ENCODE data around the gene WIPF1. TPM values are rescaled to one million over a fixed set of nuclear protein-coding genes. Genes with fewer than 3 reads are reported as not detected.

The WIPF1 gene
- total RNA-seq, 1 donor from 2014 or later, result 107 TPM

- ATAC-seq, result no peak
These were observed 79.2 kb downstream of the WIPF1 start for GRCh38 chr2:174518395-174518794.

GRCh38 chr2:174516501-174517378, 80.9 kb downstream of the WIPF1 start:
- intact Hi-C loops (cut with DNase I), result no loop called here
- ATAC-seq, result no peak
- no peak for DNase-seq (ENCODE audit: low spot score)

More at GRCh38 chr2:174518395-174518794, 79.2 kb downstream of the WIPF1 start:
- intact Hi-C loops (cut with DNase I), result no loop called here
- no peak for DNase-seq (ENCODE audit: low spot score)

GRCh38 chr2:174512345-174512744, 85.3 kb downstream of the WIPF1 start:
- intact Hi-C loops (cut with DNase I), result no loop called here

GRCh38 chr2:174511580-174512260, 85.9 kb downstream of the WIPF1 start:
- no peak for DNase-seq (ENCODE audit: low spot score)
- intact Hi-C loops (cut with DNase I), result no loop called here
- ATAC-seq, result no peak

More at GRCh38 chr2:174512345-174512744, 85.3 kb downstream of the WIPF1 start:
- DNase-seq (ENCODE audit: low spot score) (no peak), ATAC-seq (no peak)

- DNase-seq (ENCODE audit: low spot score) (no peak), ATAC-seq (no peak)
- intact Hi-C loops (cut with DNase I), result no loop called here
These were observed 86.9 kb downstream of the WIPF1 start for GRCh38 chr2:174510583-174511189.

Other genes with a start within 250 kb of the WIPF1 start
- 25.0 TPM for gene SCRN3, start 202.1 kb downstream of the WIPF1 start, total RNA-seq
- gene GPR155, start 110.8 kb downstream of the WIPF1 start, total RNA-seq, result 28.7 TPM
- gene CHRNA1, start 166.7 kb upstream of the WIPF1 start, total RNA-seq, result 0.31 TPM

All from sciatic nerve (tissue), 2 donors.